Subcutaneous abdominal adipose tissue (tissue), 5 donors: ENCODE measurements around the gene MCTP1.

Source experiments
- H3K27ac ChIP-seq: one replicate; pipeline ENCODE4 v1.7.0; 2013; ENCODE audit warnings: low read depth, mild to moderate bottlenecking, inconsistent platforms, low read length, moderate library complexity
- H3K27me3 ChIP-seq, 5 donors: one replicate each; pipeline ENCODE4 v1.7.0; 2013; ENCODE audit warnings: low read length in 5 of 5, inconsistent platforms in 1 of 5; ENCODE audit not compliant: control insufficient read depth in 5 of 5, insufficient read depth in 4 of 5
- H3K36me3 ChIP-seq, 5 donors: one replicate each; pipeline ENCODE4 v1.7.0; 2013; ENCODE audit warnings: low read length in 5 of 5; ENCODE audit not compliant: control insufficient read depth in 5 of 5, insufficient read depth in 5 of 5
- H3K4me1 ChIP-seq, 5 donors: one replicate each; pipeline ENCODE4 v1.7.0; 2013; ENCODE audit warnings: low read length in 5 of 5, mild to moderate bottlenecking in 3 of 5, moderate library complexity in 1 of 5; ENCODE audit not compliant: control insufficient read depth in 5 of 5, insufficient read depth in 5 of 5
- H3K4me3 ChIP-seq, 5 donors: one replicate each; pipeline ENCODE4 v1.7.0; 2013; ENCODE audit warnings: low read length in 5 of 5, low read depth in 1 of 5
- H3K9ac ChIP-seq, 5 donors: one replicate each; pipeline ENCODE4 v1.7.0; 2013; ENCODE audit warnings: low read length in 5 of 5, mild to moderate bottlenecking in 4 of 5, moderate library complexity in 3 of 5
- H3K9me3 ChIP-seq, 5 donors: one replicate each; pipeline ENCODE4 v1.7.0; 2013; ENCODE audit warnings: low read length in 5 of 5; ENCODE audit not compliant: control insufficient read depth in 5 of 5
- donor health status: healthy.
- donor health status: healthy.
- donor health status: healthy.
- donor health status: healthy.
- donor health status: healthy.

The MCTP1 gene

DNA sequence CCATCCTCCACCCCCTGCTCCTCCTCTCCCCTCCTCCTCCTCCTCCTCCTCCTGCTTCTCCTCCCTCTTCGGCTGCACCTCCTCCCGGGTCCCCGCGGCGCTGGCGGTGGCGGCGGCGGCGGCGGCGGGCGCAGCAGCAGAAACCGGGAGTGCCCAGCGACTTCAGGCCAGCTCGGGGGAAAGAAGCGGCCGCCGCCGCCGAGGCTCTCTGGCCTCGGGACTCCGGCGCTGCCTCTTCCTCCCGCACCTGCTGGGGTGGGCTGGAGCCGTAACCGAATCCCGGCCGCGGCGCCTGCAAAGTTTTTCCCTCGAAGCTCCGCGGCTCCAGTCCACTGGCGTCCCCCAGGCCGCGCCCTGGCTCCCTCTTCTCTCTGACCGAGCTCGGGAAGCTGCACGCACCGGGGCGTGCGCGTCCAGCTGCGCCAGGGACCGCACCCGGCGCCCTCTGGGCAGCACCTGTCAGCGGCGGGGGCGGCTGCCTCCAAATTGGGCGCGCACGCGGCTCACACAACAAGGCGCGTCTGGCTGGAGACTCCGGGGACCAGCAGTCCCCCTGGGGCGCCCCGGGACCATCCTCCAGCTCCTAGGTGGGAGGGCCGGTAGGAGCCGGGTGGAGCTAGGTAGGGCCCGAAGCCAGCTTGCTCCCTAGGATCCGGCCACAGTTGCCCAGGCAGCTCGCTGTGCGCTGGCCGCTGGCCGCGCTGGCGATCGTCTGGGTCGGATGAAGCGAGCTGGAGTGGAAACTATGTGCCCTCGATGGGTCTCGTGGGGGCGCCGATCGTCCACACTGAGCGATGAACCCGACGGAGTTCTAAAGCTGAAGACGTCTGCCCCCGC, at the start of gene MCTP1:
MCTP1 (minus strand) TSS at position 523 of the 837 bp plus-strand sequence.
- H3K9me3 ChIP-seq: no peaks in the 10 kb centered on the region
- peak within 1 kb of the TSS in 4 of 5 donors; percentile 61 to 81 (median 70) for H3K4me3 ChIP-seq
- peaks cover 12 to 30% (median 17%) of the 10 kb centered on the region in 5 donors for H3K27me3 ChIP-seq
- H3K9ac ChIP-seq: peak within 1 kb of the TSS in 3 of 5 donors; percentile 10 to 45 (median 30)
- peaks cover 0 to 23% (median 17%) of the 10 kb centered on the region in 5 donors for H3K4me1 ChIP-seq
- no peak within 1 kb of the TSS for H3K27ac ChIP-seq
- H3K36me3 ChIP-seq: no peaks in the 10 kb centered on the region

DNA sequence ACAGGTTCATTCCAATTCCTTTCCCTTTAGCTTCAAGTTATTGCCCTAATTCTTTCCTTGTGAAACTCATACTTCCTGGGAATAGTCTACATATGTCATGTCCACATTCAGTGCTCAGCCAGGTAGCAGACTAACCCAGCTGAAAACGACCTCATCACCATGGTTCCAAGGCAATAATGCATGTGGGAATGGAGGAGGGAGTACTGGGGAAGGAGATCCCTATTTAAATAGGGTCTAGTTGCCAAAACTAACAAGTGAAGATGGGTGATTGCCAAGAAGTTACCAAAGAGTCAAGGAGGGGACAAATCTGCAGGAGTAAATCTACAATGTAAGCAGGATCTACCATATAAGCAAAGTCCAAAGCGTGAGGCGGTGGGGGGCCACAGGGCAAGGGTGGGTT, 47.3 kb upstream of the MCTP1 start:
- Histone ChIP-seq H3K27me3 (no peaks in the 10 kb centered on the region), H3K27ac (no peak overlapping the region), H3K36me3 (no peaks in the 10 kb centered on the region), H3K9me3 (no peaks in the 10 kb centered on the region), H3K4me1 (peaks cover 0 to 2% (median 0%) of the 10 kb centered on the region in 5 donors), H3K4me3 (no peak overlapping the region), H3K9ac (no peak overlapping the region)

DNA sequence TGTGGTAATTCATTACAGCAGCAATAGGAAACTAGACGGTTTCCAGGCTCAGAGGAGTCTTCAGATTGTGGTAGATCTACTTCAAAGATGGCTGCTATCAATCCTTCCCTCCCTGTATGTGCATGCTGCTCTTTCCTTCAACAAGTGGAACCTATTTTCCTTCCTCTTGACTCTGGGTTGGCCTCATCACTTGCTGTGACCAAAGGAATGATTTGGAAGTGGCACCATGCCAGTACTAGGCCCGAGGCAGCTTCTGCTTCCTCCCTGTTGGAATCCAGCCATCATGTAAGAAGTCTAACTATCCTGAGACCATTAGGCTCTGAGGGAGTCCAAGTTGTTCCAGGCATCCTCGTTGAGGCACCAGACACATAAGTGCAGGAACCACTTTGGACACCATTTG, 46.5 kb upstream of the MCTP1 start:
- Histone ChIP-seq H3K9me3 (no peaks in the 10 kb centered on the region), H3K27me3 (no peaks in the 10 kb centered on the region), H3K4me3 (no peak overlapping the region), H3K4me1 (peaks cover 0 to 2% (median 0%) of the 10 kb centered on the region in 5 donors), H3K36me3 (no peaks in the 10 kb centered on the region), H3K9ac (no peak overlapping the region), H3K27ac (no peak overlapping the region)

DNA sequence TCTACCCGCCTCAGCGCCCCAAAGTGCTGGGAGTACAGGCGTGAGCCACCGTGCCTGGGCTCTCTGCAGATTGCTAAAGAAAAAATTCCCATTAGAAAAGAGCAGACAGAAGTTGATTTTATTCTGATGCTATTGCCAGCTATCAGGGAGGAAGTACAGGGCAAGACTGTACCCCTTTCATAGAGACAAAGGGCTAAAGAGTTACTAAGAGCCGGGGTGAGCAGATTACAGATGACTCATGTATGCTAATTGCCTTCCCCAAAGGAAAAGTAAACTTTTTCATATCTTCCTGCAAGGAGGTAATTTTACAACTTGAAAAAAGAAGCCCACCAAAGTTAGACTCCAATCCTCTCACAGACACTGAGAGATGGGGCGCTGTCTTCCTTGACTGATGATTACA, 42.3 kb upstream of the MCTP1 start:
- Histone ChIP-seq H3K9me3 (no peaks in the 10 kb centered on the region), H3K4me3 (no peak overlapping the region), H3K27me3 (no peaks in the 10 kb centered on the region), H3K27ac (no peak overlapping the region), H3K4me1 (peaks cover 0 to 2% (median 0%) of the 10 kb centered on the region in 5 donors), H3K9ac (no peak overlapping the region), H3K36me3 (no peaks in the 10 kb centered on the region)

DNA sequence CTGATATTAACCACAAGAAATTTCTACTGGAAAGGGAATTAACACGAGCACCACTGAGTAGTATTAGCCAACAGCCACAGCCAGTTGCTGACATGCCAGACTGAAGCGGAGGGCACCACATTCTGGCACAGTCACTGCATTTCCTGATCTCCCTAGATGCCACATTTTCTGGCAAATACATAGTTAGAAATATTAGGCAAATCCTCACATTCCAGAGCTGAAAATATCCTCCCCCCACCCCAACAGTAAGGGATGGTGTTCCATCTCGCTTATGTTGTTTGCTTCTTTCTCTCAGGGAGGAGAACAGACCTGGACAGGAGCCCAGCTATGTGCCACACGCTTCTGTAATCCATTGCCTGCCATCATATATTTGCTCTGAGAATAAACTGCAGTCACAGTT, 32.8 kb upstream of the MCTP1 start:
- Histone ChIP-seq H3K27me3 (no peaks in the 10 kb centered on the region), H3K27ac (no peak overlapping the region), H3K4me3 (no peak overlapping the region), H3K4me1 (peaks cover 0 to 20% (median 11%) of the 10 kb centered on the region in 5 donors), H3K36me3 (no peaks in the 10 kb centered on the region), H3K9ac (no peak overlapping the region), H3K9me3 (peaks cover 0 to under 1% (median 0%) of the 10 kb centered on the region in 5 donors)

DNA sequence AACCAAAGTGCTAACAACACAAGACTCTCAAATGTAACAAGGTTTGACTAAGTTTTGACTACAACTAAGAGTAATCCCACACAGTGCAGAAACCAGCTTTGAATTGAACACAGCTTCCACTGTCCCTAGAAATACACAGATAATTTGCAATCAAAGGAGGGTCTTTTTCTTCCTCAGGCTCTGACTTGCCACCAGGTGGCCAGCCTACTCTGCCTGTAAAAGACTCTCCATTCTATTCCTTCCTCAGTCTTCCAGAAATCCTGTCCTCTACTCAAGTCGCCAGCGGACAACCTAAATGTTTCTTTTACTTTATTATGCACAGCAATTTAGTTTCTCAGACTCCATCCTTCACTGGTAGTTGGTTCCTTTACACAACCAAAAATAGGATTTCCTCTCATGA, 32.2 kb upstream of the MCTP1 start:
- H3K27ac ChIP-seq: no peak overlapping the region

DNA sequence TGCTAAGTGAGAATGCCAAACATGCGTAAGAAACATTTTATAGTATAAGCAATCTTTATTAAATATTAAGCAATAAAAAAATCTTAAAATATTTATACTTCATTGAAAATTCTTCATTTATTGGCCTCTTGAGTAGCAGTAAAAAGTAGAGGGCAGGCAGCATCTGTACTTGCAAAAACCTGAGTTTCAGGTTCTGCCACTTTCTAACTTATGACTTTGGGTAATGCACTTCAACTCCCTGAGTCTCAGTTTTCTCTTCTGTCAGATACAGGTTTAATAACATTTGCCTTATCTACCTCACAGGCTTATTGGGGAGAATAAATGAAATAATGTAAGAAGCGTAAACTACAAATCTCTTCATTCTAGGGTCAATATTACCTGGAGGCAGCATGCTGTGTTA, 19.8 kb upstream of the MCTP1 start:
- H3K4me1 ChIP-seq: no peaks in the 10 kb centered on the region
- H3K9me3 ChIP-seq: no peaks in the 10 kb centered on the region
- H3K36me3 ChIP-seq: no peaks in the 10 kb centered on the region
- H3K9ac ChIP-seq: no peak overlapping the region
- no peak overlapping the region for H3K27ac ChIP-seq
- no peak overlapping the region for H3K4me3 ChIP-seq
- no peaks in the 10 kb centered on the region for H3K27me3 ChIP-seq

More for the DNA sequence above, 32.2 kb upstream of the MCTP1 start:
- Histone ChIP-seq H3K4me1 (peaks cover 0 to 20% (median 11%) of the 10 kb centered on the region in 5 donors), H3K9me3 (peaks cover 0 to 2% (median 0%) of the 10 kb centered on the region in 5 donors), H3K27me3 (no peaks in the 10 kb centered on the region), H3K4me3 (no peak overlapping the region), H3K9ac (no peak overlapping the region), H3K36me3 (no peaks in the 10 kb centered on the region)

DNA sequence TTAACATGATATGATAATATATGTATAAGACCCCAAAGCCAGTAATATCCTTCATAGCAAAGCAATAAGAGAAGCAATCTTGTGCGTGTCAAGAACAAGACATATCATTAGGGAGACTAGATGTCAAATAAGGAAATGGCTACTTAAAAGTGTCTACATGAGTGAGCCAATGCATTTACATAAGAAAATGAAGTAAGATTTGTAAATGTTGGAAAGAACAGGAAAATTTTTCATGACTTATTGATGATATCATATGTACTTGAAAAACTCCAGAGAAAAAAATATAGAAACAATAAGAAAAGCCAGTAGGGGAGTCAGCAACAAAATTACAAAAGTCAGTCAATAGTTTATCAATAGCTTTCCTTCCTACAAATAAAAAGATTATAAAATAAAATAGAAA, 13.8 kb upstream of the MCTP1 start:
- no peaks in the 10 kb centered on the region for H3K36me3 ChIP-seq
- H3K4me1 ChIP-seq: no peaks in the 10 kb centered on the region
- H3K9me3 ChIP-seq: no peaks in the 10 kb centered on the region
- H3K27ac ChIP-seq: no peak overlapping the region
- no peak overlapping the region for H3K4me3 ChIP-seq
- H3K27me3 ChIP-seq: no peaks in the 10 kb centered on the region
- no peak overlapping the region for H3K9ac ChIP-seq

DNA sequence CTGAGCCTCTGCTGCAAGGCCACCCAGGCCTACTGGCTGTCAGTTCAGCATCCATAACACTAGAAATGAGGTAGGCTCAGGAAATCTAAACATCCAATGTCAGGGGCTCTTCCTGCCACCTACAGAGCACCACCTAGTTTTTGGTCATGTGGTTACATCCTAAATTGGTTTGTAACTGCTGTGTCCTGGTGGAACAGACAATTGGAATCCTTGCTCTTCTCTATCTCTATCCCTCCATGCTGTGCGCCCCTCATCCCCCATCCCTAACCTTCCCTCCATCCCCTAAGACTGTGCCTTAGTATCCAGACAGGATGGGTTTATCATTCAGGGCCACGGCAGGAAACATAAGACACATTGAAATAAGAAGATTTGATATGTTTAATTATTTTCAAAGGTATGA, 11.4 kb upstream of the MCTP1 start:
- Histone ChIP-seq H3K36me3 (no peaks in the 10 kb centered on the region), H3K9ac (no peak overlapping the region), H3K27me3 (peaks cover 0 to under 1% (median 0%) of the 10 kb centered on the region in 5 donors), H3K27ac (no peak overlapping the region), H3K9me3 (peaks cover 0 to 5% (median 0%) of the 10 kb centered on the region in 5 donors), H3K4me1 (no peaks in the 10 kb centered on the region), H3K4me3 (no peak overlapping the region)

DNA sequence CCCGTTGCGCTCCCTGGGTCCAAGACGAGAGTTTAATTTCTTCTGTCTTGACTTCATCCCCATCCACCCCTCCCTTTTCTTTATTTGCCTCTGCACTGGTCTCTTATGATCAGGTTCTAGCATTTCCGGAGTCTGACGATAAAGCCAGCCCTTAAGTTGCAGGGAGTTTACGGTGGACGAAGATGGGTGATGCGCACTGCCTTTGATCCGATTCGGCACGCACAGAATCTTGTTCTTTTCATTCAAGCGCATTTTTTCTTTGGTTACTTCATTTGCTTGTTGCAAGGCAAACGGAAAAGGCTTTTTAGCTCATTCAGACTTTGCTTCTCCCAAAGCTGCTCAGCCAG, 488 bp upstream of the MCTP1 start:
- H3K27ac ChIP-seq: no peak overlapping the region
- peak overlapping the region in 4 of 5 donors; percentile 61 to 81 (median 70) for H3K4me3 ChIP-seq
- H3K4me1 ChIP-seq: peaks cover 0 to 23% (median 17%) of the 10 kb centered on the region in 5 donors
- H3K9me3 ChIP-seq: no peaks in the 10 kb centered on the region
- H3K9ac ChIP-seq: no peak overlapping the region
- peaks cover 12 to 28% (median 17%) of the 10 kb centered on the region in 5 donors for H3K27me3 ChIP-seq
- H3K36me3 ChIP-seq: no peaks in the 10 kb centered on the region
